ENCODE results near the gene DYNC2I2. TPM values are rescaled to one million over a fixed set of nuclear protein-coding genes. Genes with fewer than 3 reads are reported as not detected.

Gene DYNC2I2
- total RNA-seq, 1 experiment from 2014 or later: 53.2 TPM

DNA sequence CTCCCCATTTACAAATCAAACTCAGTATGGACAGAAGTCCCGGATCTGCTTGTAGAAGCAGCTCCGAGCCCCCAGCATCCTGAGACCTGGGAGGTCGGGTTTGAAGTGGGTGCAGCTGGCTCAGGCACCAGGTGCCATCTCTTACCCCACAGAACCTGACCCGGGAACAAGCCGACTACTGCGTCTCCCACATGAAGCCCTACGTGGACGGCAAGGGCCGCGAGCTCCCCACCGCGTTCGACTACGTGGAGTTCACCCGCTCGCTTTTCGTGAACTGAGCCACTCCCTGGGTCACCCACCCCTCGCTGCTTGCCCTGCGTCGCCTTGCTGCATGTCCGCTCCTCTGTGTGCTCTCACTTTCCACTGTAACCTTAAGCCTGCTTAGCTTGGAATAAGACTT lies 23.6 kb downstream of the DYNC2I2 start:
- TF ChIP-seq, protein P1, sequence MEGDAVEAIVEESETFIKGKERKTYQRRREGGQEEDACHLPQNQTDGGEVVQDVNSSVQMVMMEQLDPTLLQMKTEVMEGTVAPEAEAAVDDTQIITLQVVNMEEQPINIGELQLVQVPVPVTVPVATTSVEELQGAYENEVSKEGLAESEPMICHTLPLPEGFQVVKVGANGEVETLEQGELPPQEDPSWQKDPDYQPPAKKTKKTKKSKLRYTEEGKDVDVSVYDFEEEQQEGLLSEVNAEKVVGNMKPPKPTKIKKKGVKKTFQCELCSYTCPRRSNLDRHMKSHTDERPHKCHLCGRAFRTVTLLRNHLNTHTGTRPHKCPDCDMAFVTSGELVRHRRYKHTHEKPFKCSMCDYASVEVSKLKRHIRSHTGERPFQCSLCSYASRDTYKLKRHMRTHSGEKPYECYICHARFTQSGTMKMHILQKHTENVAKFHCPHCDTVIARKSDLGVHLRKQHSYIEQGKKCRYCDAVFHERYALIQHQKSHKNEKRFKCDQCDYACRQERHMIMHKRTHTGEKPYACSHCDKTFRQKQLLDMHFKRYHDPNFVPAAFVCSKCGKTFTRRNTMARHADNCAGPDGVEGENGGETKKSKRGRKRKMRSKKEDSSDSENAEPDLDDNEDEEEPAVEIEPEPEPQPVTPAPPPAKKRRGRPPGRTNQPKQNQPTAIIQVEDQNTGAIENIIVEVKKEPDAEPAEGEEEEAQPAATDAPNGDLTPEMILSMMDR (IDR thresholded peaks at IDR 0.05; ENCODE audit: unreplicated experiment): no peak
- BruUV-seq (replicated peaks): TSS peak; percentile 95
- CTCF ChIA-PET: interaction anchor here (1.1 kb wide), 1 partner anchor 69 kb away, joined by 3 read pairs; the partner anchor contains the start of gene PKN3
- no peaks in the 10 kb centered on the region for H3K27me3 Mint-ChIP-seq (ENCODE audit: unreplicated experiment)
- intact Hi-C loops (cut with micrococcal nuclease; ENCODE audit: unreplicated experiment): no loop called here
- peaks cover 50% of the 10 kb centered on the region for H3K36me3 Mint-ChIP-seq (ENCODE audit: insufficient read depth, unreplicated experiment)
- peak overlapping the region; percentile 28 for H3K27ac Mint-ChIP-seq (ENCODE audit: unreplicated experiment)
- DNase-seq: no peak
- no peaks in the 10 kb centered on the region for H3K9me3 Mint-ChIP-seq (ENCODE audit: low read depth, unreplicated experiment)
- no peak overlapping the region for H3K4me3 Mint-ChIP-seq (ENCODE audit: low read depth, unreplicated experiment)
- H3K4me1 Mint-ChIP-seq (ENCODE audit: low read depth, unreplicated experiment): peaks cover 24% of the 10 kb centered on the region

DNA sequence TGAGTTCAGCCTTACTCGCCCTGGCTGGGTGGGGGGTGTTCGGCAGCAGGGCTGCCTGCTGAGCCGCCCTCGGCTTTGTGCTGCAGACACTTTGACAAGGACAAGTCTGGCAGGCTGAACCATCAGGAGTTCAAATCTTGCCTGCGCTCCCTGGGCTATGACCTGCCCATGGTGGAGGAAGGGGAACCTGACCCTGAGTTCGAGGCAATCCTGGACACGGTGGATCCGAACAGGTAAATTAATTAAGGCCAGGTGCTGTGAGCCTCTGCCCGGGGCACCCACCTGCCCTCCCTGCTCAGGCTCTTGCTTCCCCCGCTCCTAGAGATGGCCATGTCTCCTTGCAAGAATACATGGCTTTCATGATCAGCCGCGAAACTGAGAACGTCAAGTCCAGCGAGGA lies 24.2 kb downstream of the DYNC2I2 start:
- no peak for DNase-seq
- H3K9me3 Mint-ChIP-seq (ENCODE audit: low read depth, unreplicated experiment): no peaks in the 10 kb centered on the region
- H3K27ac Mint-ChIP-seq (ENCODE audit: unreplicated experiment): no peak overlapping the region
- peaks cover 24% of the 10 kb centered on the region for H3K4me1 Mint-ChIP-seq (ENCODE audit: low read depth, unreplicated experiment)
- CTCF ChIA-PET: no interaction called here
- H3K27me3 Mint-ChIP-seq (ENCODE audit: unreplicated experiment): no peaks in the 10 kb centered on the region
- TF ChIP-seq, protein P1 (IDR thresholded peaks at IDR 0.05; ENCODE audit: unreplicated experiment): no peak
- intact Hi-C loops (cut with micrococcal nuclease; ENCODE audit: unreplicated experiment): no loop called here
- no peak overlapping the region for H3K4me3 Mint-ChIP-seq (ENCODE audit: low read depth, unreplicated experiment)
- H3K36me3 Mint-ChIP-seq (ENCODE audit: insufficient read depth, unreplicated experiment): peaks cover 55% of the 10 kb centered on the region
- BruUV-seq (replicated peaks): no TSS peak

GRCh38 chr9:128632066-128632465 lies 24.6 kb downstream of the DYNC2I2 start:
- H3K9me3 Mint-ChIP-seq (ENCODE audit: low read depth, unreplicated experiment): no peaks in the 10 kb centered on the region
- CTCF ChIA-PET: no interaction called here

DNA sequence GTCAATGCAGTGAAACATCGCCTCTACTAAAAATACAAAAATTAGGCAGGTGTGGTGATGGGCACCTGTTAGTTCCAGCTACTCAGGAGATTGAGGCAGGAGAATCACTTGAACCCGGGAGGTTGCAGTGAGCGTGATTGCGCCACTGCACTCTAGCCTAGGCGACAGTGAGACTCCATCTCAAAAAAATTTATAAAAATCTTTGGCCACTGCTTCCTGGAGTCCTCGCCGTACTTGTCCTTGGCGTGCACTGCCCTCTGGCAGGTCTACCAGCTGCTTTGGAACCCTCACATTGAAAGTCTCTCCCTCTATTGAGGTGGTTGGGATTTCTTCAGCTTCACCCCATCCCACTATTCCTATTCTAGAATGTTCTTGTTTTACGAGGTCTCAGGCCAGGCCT lies 25.0 kb downstream of the DYNC2I2 start:
- no peak for DNase-seq
- no TSS peak for BruUV-seq (replicated peaks)
- no peak overlapping the region for H3K27ac Mint-ChIP-seq (ENCODE audit: unreplicated experiment)
- H3K4me3 Mint-ChIP-seq (ENCODE audit: low read depth, unreplicated experiment): no peak overlapping the region
- CTCF ChIA-PET: no interaction called here
- H3K36me3 Mint-ChIP-seq (ENCODE audit: insufficient read depth, unreplicated experiment): peaks cover 55% of the 10 kb centered on the region
- peaks cover 20% of the 10 kb centered on the region for H3K4me1 Mint-ChIP-seq (ENCODE audit: low read depth, unreplicated experiment)
- no peaks in the 10 kb centered on the region for H3K9me3 Mint-ChIP-seq (ENCODE audit: low read depth, unreplicated experiment)
- intact Hi-C loops (cut with micrococcal nuclease; ENCODE audit: unreplicated experiment): no loop called here
- no peaks in the 10 kb centered on the region for H3K27me3 Mint-ChIP-seq (ENCODE audit: unreplicated experiment)
- TF ChIP-seq, protein P1 (IDR thresholded peaks at IDR 0.05; ENCODE audit: unreplicated experiment): no peak

More at GRCh38 chr9:128632066-128632465, 24.6 kb downstream of the DYNC2I2 start:
- Mint-ChIP-seq H3K36me3 (ENCODE audit: insufficient read depth, unreplicated experiment) (peaks cover 55% of the 10 kb centered on the region), H3K27ac (ENCODE audit: unreplicated experiment) (no peak overlapping the region), H3K4me3 (ENCODE audit: low read depth, unreplicated experiment) (no peak overlapping the region), H3K4me1 (ENCODE audit: low read depth, unreplicated experiment) (peaks cover 24% of the 10 kb centered on the region), H3K27me3 (ENCODE audit: unreplicated experiment) (no peaks in the 10 kb centered on the region)
- BruUV-seq (replicated peaks): no TSS peak
- intact Hi-C loops (cut with micrococcal nuclease; ENCODE audit: unreplicated experiment): no loop called here
- TF ChIP-seq, protein P1 (IDR thresholded peaks at IDR 0.05; ENCODE audit: unreplicated experiment): no peak
- DNase-seq: no peak
